Neural progenitor cell (in vitro differentiated cells): Measurements from ENCODE around the gene HNMT. TPM values are rescaled to one million over a fixed set of nuclear protein-coding genes. Genes with fewer than 3 reads are reported as not detected.

ENCODE experiments used
- DNase-seq: peaks from one replicate; pipeline ENCODE4 v3.0.0-alpha.2; 2016; ENCODE audit warnings: low spot score
- H2AFZ ChIP-seq: fragments of 200-600 bp; sonication (generic); replicated peaks from 2 replicates; pipeline ENCODE4 v1.6.1; 2016; ENCODE audit warnings: antibody characterized with exemption
- H3F3A ChIP-seq: fragments of 200-600 bp; sonication (generic); 2 replicates; pipeline ENCODE4 v1.6.1; 2016; ENCODE audit warnings: antibody characterized with exemption, low read depth
- H3K27ac ChIP-seq: fragments of 200-600 bp; sonication (generic); 2 replicates; pipeline ENCODE4 v1.5.1; 2016; ENCODE audit warnings: mild to moderate bottlenecking
- H3K27me3 ChIP-seq: fragments of 200-600 bp; sonication (generic); 2 replicates; pipeline ENCODE4 v1.6.1; 2016; ENCODE audit warnings: mild to moderate bottlenecking, moderate library complexity
- H3K36me3 ChIP-seq: fragments of 200-600 bp; sonication (generic); 2 replicates; pipeline ENCODE4 v1.5.1; 2016
- H3K4me1 ChIP-seq: fragments of 200-600 bp; sonication (generic); 2 replicates; pipeline ENCODE4 v1.6.1; 2016; ENCODE audit warnings: mixed run types
- H3K4me2 ChIP-seq: fragments of 200-600 bp; sonication (generic); 2 replicates; pipeline ENCODE4 v1.6.1; 2016
- H3K4me3 ChIP-seq: fragments of 200-600 bp; sonication (generic); 2 replicates; pipeline ENCODE4 v1.5.1; 2016
- H3K79me2 ChIP-seq: fragments of 200-600 bp; sonication (generic); 2 replicates; pipeline ENCODE4 v1.6.1; 2016; ENCODE audit warnings: low read depth
- H3K9ac ChIP-seq: fragments of 200-600 bp; sonication (generic); 2 replicates; pipeline ENCODE4 v1.6.1; 2016
- H3K9me3 ChIP-seq: fragments of 200-600 bp; sonication (generic); 2 replicates; pipeline ENCODE4 v1.5.1; 2016; ENCODE audit warnings: low read depth
- H4K20me1 ChIP-seq: fragments of 200-600 bp; sonication (generic); 2 replicates; pipeline ENCODE4 v1.6.1; 2016; ENCODE audit warnings: low read depth
- H3K27ac Mint-ChIP-seq: 3 replicates; pipeline ENCODE4 v1.8.0; 2021; ENCODE audit warnings: mixed read lengths
- H3K27me3 Mint-ChIP-seq: 2 replicates; pipeline ENCODE4 v1.8.0; 2022; ENCODE audit warnings: low read depth, mild to moderate bottlenecking, inconsistent platforms, moderate library complexity, mixed read lengths; ENCODE audit not compliant: insufficient read depth
- H3K36me3 Mint-ChIP-seq: 3 replicates; pipeline ENCODE4 v1.8.0; 2021; ENCODE audit warnings: mixed read lengths
- H3K4me1 Mint-ChIP-seq: 3 replicates; pipeline ENCODE4 v1.8.0; 2021; ENCODE audit warnings: mixed read lengths
- H3K4me3 Mint-ChIP-seq: 3 replicates; pipeline ENCODE4 v1.8.0; 2021; ENCODE audit warnings: mild to moderate bottlenecking, moderate library complexity, mixed read lengths
- H3K9me3 Mint-ChIP-seq: 3 replicates; pipeline ENCODE4 v1.8.0; 2020; ENCODE audit warnings: mixed read lengths
- CTCF ChIP-seq: fragments of 200-600 bp; sonication (generic); IDR thresholded peaks from 2 replicates; pipeline ENCODE4 v1.5.1; 2017; ENCODE audit warnings: antibody characterized with exemption, mild to moderate bottlenecking
- EZH2 ChIP-seq: fragments of 200-600 bp; sonication (generic); IDR thresholded peaks from 2 replicates; pipeline ENCODE4 v1.6.1; 2017; ENCODE audit warnings: antibody characterized with exemption, mild to moderate bottlenecking, moderate library complexity
- EZH2phosphoT487 ChIP-seq: fragments of 200-600 bp; sonication (generic); IDR thresholded peaks from 2 replicates; pipeline ENCODE4 v1.6.1; 2017; ENCODE audit warnings: antibody characterized with exemption
- total RNA-seq: library from RNA; depleted of rRNA; stranded (reverse); fragments of >200 nt; gene quantifications from 2 replicates; pipeline ENCODE4 v1.2.3, GENCODE V29; 2015; ENCODE audit warnings: low replicate concordance

The HNMT gene
- total RNA-seq, 1 donor from 2014 or later: 1.6 TPM

- H3K4me2 ChIP-seq: no peak overlapping the region
- no peak for TF ChIP-seq CTCF
- no peak for TF ChIP-seq EZH2
- no peak for TF ChIP-seq EZH2phosphoT487
- H2AFZ ChIP-seq: no peak overlapping the region
- H3K27ac Mint-ChIP-seq: no peak overlapping the region
- H3K27me3 Mint-ChIP-seq: peaks cover 2% of the 10 kb centered on the region
- H4K20me1 ChIP-seq: no peaks in the 10 kb centered on the region
- H3K27ac ChIP-seq: no peak overlapping the region
- H3K4me3 Mint-ChIP-seq: no peak overlapping the region
- peaks cover under 1% of the 10 kb centered on the region for H3K4me1 Mint-ChIP-seq
- no peaks in the 10 kb centered on the region for H3K79me2 ChIP-seq
- no peaks in the 10 kb centered on the region for H3K36me3 Mint-ChIP-seq
- no peak overlapping the region for H3K4me3 ChIP-seq
- H3K9me3 Mint-ChIP-seq: no peaks in the 10 kb centered on the region
- no peaks in the 10 kb centered on the region for H3K27me3 ChIP-seq
- no peaks in the 10 kb centered on the region for H3K9me3 ChIP-seq
- peaks cover 9% of the 10 kb centered on the region for H3K4me1 ChIP-seq
- no peaks in the 10 kb centered on the region for H3F3A ChIP-seq
- H3K9ac ChIP-seq: no peak overlapping the region
- DNase-seq: no peak
- no peaks in the 10 kb centered on the region for H3K36me3 ChIP-seq
Observed at GRCh38 chr2:137937246-137937645, 27.0 kb upstream of the HNMT start.

GRCh38 chr2:137937778-137938177 lies 26.5 kb upstream of the HNMT start:
- TF ChIP-seq CTCF (no peak), EZH2phosphoT487 (no peak), EZH2 (no peak)
- peaks cover 5% of the 10 kb centered on the region for H3K4me1 Mint-ChIP-seq
- no peaks in the 10 kb centered on the region for H3K9me3 Mint-ChIP-seq
- H3K79me2 ChIP-seq: no peaks in the 10 kb centered on the region
- no peak overlapping the region for H2AFZ ChIP-seq
- H3K9ac ChIP-seq: no peak overlapping the region
- no peaks in the 10 kb centered on the region for H3F3A ChIP-seq
- H3K27me3 ChIP-seq: no peaks in the 10 kb centered on the region
- peaks cover 2% of the 10 kb centered on the region for H3K27me3 Mint-ChIP-seq
- no peak overlapping the region for H3K4me3 Mint-ChIP-seq
- H3K27ac Mint-ChIP-seq: no peak overlapping the region
- DNase-seq: no peak
- H3K36me3 Mint-ChIP-seq: no peaks in the 10 kb centered on the region
- no peak overlapping the region for H3K27ac ChIP-seq
- H3K4me1 ChIP-seq: peaks cover 9% of the 10 kb centered on the region
- no peak overlapping the region for H3K4me3 ChIP-seq
- H3K4me2 ChIP-seq: no peak overlapping the region
- no peaks in the 10 kb centered on the region for H3K9me3 ChIP-seq
- no peaks in the 10 kb centered on the region for H4K20me1 ChIP-seq
- no peaks in the 10 kb centered on the region for H3K36me3 ChIP-seq

- H3K4me2 ChIP-seq: no peak overlapping the region
- H3K4me3 ChIP-seq: no peak overlapping the region
- Mint-ChIP-seq H3K4me3 (no peak overlapping the region), H3K4me1 (peaks cover 5% of the 10 kb centered on the region), H3K27me3 (peaks cover 2% of the 10 kb centered on the region), H3K9me3 (no peaks in the 10 kb centered on the region), H3K27ac (no peak overlapping the region), H3K36me3 (no peaks in the 10 kb centered on the region)
- H3K9me3 ChIP-seq: no peaks in the 10 kb centered on the region
- no peak overlapping the region for H3K9ac ChIP-seq
- H3K36me3 ChIP-seq: no peaks in the 10 kb centered on the region
- DNase-seq: no peak
- H2AFZ ChIP-seq: no peak overlapping the region
- peaks cover 10% of the 10 kb centered on the region for H3K4me1 ChIP-seq
- H4K20me1 ChIP-seq: no peaks in the 10 kb centered on the region
- H3K27me3 ChIP-seq: no peaks in the 10 kb centered on the region
- H3K79me2 ChIP-seq: no peaks in the 10 kb centered on the region
- no peak overlapping the region for H3K27ac ChIP-seq
- TF ChIP-seq CTCF: no peak
- TF ChIP-seq EZH2: no peak
- no peak for TF ChIP-seq EZH2phosphoT487
- H3F3A ChIP-seq: no peaks in the 10 kb centered on the region
Observed at GRCh38 chr2:137938204-137938603, 26.1 kb upstream of the HNMT start.
